NCI-H524 (cell line): ENCODE results near the gene SARNP.

Experiments used
- DNase-seq, 2 experiments: peaks; one replicate each; lab custom pipeline; 2025; lab: John Stamatoyannopoulos, UW

Gene SARNP

DNA sequence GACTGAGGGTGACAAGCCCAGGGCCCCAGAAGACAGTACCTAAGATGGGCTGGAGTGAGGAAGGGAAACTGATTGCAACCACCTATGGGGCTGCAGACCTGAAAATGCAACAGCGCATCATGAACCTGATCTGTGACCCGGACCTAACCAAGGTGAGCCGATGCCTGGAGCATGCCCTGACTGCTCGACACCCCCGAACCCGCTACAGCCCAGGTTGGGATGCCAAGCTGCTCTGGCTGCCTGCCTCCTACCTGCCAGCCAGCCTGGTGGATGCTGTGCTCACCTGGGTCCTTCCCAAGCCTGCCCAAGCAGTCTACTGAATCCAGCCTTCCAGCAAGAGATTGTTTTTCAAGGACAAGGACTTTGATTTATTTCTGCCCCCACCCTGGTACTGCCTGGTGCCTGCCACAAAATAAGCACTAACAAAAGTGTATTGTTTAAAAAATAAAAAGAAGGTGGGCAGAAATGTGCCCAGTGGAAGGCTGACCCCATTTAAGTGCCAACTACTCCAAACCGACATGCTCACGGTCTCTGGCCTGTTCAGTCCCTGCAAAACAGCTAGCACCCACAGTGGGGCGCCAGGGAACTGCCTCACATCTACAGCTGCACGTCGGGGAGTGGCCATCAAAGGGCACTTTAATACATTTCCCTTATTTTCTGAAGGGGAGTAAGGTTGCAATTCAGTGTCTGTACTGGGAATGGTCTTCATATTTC is 93.1 kb downstream of the SARNP start:
- DNase-seq: peak; percentile 45 to 63

DNA sequence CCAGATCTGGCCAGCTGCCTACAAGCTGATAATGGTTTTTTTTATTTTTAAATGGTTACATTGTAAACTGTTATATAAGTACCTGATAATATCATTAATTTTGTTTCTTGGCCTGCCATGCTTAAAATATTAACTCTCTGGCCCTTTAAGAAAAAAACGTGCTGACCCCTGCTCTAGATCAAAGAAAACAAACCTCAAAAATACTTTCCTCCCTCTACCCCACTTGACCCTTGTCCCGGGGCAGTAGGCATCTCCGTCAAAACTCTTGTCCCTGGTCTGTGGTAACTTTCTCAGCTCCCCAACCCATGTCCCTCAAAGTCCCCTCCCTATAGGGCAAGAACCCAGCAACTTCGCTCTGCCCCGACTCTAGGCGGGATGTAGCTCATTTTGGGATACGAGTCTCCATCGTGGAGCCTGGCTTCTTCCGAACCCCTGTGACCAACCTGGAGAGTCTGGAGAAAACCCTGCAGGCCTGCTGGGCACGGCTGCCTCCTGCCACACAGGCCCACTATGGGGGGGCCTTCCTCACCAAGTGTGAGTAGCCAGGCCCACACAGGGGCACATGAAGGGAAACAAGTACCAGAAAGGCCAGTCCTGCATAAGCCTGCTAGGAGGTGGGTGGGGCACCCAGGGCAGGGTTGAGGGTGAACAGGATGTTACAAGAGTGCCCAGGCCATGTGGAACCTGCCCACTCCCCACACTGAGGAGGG is 93.9 kb downstream of the SARNP start:
- DNase-seq: no peak

DNA sequence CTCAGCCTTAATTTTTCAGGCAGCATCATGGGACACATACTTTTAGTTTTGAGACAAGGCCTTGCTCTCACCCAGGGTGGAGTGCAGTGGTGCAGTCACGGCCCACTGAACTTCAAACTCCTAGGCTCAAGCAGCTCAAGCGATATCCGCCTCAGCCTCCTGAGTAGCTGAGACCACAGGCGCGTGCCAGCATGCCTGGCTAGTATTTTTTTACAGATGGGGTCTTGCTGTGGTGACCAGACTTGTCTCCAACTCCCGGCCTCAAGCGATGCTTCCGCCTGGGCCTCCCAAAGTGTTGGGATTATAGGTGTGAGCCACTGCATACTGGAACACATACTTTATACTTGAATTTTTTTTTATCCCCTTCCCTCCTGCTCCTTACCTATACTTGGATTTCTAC is 94.6 kb downstream of the SARNP start:
- peak in 1 of 2 experiments; percentile 2 for DNase-seq

DNA sequence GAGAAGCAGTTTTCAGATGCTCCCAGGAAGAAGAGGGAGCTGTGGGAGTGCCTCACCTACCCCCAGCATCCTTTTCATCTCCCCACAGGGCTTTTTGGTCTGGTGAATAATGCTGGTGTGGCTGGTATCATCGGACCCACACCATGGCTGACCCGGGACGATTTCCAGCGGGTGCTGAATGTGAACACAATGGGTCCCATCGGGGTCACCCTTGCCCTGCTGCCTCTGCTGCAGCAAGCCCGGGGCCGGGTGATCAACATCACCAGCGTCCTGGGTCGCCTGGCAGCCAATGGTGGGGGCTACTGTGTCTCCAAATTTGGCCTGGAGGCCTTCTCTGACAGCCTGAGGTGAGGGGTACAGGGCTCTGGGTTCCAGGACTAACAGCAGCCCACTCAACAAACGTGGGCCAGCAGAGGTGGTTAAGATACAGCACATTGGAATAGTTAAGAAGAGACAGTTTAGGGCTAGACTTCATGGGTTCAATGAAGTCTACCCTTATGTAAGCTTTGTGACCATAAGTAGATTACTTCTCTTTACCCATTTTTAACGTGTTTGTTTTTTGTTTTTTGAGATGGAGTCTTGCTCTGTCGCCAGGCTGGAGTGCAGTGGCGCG is 95.8 kb downstream of the SARNP start:
- no peak for DNase-seq

DNA sequence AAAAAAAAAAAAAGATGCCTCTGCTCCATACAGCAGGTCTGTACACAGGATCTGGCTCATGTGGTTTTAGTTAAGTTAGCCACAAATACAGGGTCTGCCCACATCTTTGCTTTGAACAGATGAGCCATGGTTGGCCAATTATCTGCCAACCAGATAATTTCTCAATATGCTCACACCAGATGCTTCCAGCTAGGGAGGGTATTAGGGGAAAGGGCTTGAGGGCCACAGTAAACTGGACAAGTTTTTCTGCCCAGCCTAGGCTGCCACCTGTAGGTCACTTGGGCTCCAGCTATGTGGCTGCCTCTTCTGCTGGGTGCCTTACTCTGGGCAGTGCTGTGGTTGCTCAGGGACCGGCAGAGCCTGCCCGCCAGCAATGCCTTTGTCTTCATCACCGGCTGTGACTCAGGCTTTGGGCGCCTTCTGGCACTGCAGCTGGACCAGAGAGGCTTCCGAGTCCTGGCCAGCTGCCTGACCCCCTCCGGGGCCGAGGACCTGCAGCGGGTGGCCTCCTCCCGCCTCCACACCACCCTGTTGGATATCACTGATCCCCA is 96.6 kb downstream of the SARNP start:
- peak; percentile 96 to 98 for DNase-seq

DNA sequence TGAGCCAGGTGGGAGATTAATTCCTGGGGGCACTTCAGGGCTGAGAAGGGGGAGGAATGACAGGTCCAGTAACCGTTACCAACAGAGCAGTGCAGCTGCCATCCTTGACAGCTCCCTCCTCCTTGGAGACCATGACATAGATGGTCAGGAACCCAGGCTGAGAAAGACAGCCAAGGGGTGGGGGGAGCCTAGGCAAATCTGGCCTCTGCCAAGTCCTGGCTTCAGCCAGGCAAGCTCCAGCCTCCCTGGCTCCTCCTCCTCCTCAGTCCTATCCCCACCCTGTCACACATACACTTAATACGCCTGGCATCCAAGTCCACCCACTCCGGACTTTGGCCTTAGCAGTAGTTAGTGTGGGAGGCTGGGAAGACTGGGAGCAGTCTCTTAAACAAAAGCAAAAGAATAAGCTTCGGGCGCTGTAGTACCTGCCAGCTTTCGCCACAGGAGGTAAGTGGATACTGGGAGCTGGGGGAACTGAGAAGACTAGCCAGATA is 97.4 kb downstream of the SARNP start, which contains the start of gene RDH5:
Gene RDH5 (plus strand): TSS at position 323 of the 494 bp plus-strand sequence. CDS start 792 bp downstream, outside the sequence.
- DNase-seq: peak; percentile 90 to 95

DNA sequence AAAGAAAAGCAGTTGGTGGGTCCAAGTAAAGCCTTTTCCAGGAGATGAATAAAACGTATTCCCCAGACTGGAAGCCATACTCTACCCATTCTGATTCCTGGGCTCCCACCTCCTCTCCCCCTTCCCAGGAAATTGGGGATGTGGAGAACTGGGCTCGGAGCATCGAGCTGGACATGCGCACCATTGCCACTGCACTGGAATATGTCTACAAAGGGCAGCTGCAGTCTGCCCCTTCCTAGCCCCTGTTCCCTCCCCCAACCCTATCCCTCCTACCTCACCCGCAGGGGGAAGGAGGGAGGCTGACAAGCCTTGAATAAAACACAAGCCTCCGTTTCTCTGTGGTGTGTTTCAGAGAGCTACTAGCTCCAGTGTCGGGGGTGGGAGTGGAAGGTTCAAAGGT is 98.2 kb downstream of the SARNP start:
- DNase-seq: peak in 1 of 2 experiments; percentile 36

DNA sequence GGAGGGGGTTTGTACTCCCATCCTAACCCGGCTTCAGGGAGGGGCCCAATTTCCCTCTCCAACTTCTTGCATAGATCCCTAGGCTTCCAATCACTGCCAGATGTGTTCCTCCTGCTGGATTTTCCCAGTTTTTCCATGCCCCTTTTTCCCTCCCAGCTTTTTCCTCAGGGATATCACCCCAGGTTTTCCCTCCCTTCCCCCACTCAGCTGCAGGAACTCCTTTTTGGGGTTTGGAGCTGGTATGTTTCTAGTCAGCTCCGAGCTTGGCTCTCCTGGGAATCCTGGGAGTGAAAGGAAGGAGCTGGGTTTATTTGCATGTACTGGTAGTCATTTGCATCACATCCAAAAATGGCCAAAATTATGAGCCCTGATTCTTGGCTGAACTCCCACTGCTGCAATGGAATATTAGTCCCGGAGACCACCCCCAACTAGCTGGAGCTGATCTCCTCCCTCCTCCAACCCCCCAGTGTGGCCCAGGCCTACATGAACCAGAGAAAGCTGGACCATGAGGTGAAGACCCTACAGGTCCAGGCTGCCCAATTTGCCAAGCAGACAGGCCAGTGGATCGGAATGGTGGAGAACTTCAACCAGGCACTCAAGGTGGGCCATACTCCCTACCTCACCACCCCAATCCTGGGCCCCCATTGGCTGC is 98.8 kb downstream of the SARNP start:
- DNase-seq: no peak

DNA sequence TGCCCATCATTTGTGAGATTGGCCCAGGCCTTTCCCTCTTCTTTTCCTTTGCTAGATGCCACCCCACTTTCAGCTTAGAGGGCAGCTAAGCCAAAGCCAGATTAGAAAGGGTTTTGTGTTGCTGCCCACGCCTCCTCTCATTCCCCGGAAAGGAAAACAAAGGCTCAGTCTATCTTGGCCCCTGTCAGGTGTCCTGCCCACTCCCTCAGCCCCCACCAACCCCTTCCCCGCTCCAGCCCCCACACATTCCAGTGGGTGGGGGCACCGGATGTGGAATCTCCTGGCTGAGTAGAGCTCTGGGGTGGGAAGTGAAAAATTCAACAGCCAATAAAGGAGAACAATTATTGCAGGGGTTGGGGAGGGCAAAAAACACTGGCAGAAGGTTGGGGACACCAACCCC is 99.5 kb downstream of the SARNP start:
- no peak for DNase-seq

DNA sequence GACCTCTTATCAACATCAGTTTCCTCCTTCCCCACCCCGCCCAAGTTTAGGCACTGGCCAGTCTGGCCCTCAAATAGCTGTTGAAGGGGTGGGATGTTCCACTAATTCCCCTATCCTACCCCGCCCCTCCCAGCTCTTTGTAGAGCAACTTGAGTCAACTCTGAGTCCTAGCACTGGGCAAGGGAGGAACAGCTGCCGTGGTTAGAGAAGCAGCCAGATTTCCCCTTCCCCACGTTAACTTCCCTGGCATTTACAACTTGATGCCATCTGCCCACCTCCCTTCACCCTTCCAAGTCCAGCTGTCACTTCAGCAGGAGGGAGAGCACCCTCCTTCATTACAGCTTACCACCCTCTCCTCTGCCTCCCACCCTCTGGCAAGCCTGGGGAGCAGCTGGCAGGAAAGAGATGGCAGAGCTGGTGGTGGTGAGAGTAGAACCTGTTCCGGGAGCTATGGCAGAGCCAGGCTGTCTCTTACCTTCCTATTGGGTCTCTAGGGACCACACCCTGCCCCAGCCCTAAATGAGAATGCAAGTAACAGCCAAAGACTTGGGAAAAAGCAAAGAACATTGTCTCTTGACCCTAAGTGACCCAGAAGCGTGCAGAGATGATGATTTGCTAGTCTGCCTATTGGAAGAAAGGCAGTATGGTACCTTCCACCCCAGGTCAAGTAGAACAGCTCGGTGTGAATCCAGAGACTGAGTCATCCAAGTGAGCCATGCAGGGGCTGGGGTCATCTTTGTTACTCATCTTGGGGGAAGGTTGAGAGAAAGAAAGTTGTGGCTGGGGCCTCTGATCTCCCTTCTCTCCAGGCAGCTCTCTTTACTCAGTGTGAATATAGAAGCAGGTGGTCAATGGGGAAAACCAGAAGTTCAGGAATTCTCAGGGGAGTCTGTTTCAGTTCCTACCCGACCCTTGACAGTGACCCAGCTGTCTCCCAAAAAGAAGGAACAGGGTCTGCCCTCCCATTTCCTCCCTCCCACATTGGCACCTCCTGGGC is 100.2 kb downstream of the SARNP start:
- DNase-seq: peak; percentile 99

DNA sequence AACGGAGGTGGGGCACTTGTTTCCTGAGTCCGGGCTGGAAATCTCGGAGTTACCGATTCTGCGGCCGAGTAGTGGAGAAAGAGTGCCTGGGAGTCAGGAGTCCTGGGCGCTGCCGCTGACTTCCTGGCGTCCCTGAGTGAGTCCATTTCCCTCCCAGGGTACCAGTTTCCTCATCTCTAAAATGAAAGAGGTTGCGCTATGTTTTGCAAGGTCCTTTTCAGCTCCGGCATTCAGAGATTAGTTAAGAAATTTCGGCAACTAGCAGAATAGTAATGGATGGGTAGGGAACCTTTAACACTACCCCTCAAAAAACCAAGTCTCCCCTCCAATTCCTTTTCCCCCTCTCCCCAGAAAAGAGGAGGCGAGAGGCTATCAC is 101.0 kb downstream of the SARNP start:
- DNase-seq: no peak

DNA sequence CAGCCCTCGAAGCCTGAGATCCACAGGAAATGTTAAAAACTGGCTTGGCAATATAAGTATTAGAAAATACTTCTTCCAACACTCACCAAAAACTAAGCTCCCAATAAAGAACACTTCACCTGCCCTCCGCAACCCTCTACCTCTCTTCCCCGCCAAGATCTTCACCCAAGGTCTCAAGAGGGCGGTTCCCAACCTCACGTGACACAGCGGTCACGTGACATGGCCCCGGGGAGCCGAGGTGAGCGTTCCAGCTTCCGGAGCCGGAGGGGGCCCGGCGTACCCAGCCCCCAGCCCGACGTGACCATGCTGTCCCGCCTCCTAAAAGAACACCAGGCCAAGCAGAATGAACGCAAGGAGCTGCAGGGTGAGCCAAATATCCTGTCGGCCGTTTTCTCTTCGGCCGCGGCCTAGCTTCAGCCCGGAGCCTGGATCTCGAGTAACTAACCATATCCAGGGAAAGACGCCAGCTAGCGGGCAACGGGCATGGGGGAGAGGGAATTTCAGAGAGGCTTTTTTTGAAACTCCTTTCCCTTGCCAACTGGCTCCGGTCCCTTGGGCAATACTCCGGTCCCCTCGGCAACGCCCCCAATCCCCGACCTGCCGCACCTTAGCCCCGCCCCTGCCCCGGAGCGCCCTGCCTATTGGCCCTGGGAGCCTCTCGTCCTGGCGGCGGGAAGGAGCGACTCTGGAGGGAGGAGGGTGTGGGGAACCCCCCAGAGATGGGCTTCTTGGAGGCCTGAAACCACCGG is 101.5 kb downstream of the SARNP start, which contains the start of gene BLOC1S1:
Gene BLOC1S1 (plus strand): TSS at position 214 of the 749 bp plus-strand sequence. CDS start 6 bp downstream, at position 220.
- DNase-seq: peak; percentile 89 to 95

DNA sequence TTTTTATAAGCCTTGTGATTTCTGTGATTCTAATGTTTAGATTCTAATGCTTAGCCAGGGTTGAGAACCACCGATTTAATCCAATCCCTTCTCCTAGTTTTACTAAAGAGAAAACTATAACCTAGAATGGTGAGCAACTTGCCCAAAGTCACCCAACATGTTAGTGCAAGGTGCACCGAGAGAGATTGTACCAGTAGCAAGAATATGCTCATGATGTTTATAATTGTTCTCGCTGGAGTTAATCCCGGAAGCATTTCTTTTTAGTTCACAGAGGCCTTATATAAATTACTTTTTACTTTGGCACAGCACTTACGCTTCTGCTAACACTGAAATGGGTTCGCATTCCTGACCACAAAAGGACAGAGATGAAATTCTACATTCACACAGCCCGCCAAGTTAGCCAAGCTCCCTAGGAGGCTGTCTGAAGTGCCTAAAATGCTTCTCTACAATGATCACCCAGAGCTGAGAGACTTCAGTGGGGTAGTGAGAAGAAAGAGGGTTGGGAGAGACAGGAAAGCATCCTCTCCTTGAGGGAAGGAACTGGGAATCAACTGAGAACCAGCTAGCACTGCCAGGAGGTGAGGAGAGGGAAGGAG is 102.3 kb downstream of the SARNP start:
- DNase-seq: no peak

DNA sequence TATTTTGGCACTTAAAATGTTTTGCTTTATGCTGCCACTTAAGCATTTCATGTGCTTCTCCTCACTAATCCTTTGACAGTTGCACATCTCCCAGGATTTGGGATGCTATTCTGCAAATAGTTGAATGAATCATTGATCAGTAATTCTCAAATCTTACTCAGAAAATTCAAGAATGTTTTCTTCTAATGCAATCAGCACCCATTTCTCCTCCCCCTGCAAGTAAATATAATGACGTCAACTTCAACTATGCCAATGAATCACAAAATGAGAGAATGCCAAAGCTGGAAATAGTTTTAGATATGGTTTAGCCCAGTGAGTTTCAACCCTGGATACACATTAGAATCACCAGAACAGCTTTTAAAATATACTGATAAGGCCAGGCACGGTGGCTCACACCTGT is 103.8 kb downstream of the SARNP start:
- DNase-seq: no peak

DNA sequence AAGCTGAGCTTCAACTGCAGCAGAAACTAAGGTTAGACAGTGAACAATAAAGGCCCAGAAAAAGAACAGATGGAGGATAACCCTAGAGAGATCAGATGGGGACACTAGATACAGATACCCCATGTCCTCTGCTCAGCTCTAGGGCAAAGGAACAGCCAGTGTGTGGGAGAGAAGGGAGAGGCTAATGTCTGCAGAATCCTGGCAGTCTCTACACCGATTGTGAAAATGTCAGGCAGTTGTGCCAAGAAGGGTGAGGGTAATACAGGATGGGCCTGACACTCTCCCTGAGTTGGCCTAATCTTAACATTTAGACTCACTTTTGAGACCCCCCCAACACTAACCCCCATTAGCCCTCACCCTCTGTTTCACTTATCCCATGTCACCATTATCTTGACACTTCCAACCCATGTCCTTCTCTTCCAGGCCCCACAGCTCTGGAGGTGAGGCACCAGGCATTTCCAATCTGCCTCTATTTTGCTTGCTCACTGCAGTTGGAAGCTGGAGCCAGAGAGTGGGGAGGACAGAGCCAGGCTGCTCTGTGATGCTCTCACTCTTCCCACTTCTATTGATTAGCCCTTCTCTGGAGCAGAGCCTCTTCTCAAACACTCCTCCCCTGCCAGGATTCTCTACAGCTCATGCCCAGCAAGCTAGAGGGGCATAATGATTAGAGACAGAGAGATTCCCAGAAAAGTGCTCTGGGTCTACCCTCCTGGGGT is 104.7 kb downstream of the SARNP start:
- DNase-seq: no peak

DNA sequence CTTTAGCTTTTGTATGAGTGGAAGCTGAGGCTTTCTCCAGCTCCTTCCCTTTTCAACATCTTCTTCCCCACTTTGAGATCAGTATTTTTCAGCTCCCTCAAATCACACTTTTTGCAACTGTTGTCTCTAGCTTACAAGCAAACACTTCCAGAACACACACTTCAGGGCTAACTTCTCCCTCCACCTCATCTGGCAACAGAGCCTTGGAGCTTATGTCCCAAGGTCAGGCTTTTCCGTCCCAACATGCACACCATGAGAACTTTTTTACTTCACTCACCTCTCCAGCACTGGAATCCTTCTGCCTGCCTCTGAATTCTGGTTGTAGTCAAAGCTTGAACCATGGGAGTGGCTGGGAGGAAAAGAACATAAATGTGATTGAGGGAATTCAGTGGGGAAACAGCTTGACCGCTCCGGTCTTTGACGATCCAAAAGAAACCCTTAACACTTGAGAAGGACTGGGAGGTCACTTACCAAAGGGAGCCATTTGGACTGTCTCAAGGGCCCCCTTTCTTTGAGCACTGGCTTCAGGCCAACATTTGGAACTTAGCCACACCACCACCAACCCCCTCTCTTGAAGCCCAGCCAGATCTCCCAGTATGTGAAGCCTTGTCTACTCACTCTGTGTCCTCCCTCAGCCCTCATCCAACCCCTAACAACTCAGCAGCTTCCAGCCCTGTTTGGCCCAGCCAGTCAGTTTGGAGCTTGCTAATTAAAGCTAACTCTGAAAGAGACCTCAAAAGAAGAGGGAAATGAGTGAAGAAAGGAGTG is 105.6 kb downstream of the SARNP start:
- DNase-seq: no peak

DNA sequence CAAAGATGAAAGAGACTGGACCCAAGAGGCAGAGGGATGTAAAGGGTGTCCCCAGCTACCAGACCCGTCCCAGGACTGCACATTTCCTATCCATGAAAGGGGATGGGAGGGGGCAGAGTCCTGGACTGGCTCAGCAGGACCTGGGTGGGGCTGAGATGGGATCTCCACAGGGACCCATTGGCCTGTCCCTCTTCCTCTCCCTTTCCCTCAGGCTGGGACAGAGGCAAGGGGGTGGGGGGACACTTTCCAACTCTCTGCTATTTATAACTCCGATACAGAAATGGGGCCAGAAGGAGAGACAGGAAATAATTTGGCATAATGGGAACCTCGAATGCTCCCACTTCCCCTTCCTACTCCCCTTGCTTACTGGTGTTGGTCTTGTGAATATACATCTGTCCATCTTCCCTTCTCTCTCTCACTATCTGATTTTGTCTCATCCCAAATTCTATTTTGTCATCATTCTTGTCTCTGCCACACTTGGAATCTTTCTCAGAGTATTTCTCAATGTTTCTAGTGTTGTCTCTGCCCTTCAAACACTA is 108.8 kb downstream of the SARNP start:
- no peak for DNase-seq
